HepG2 (cell line): ENCODE results near the gene TCF12. TPM values are rescaled to one million over a fixed set of nuclear protein-coding genes. Genes with fewer than 3 reads are reported as not detected.

Experiments used
- CHD4 ChIP-seq: fragments of 200-600 bp; sonication (generic); IDR thresholded peaks from 2 replicates; pipeline ENCODE4 v1.7.0; 2017; ENCODE audit warnings: mild to moderate bottlenecking, low read length, borderline replicate concordance
- DR1 ChIP-seq: sonication (generic); formaldehyde crosslinking; IDR thresholded peaks from 2 replicates; pipeline ENCODE4 v1.8.0; 2021; ENCODE audit warnings: mild to moderate bottlenecking, missing genetic modification reagents, inconsistent platforms
- E2F2 ChIP-seq: sonication (generic); formaldehyde crosslinking; IDR thresholded peaks from 2 replicates; pipeline ENCODE4 v1.4.0; 2020; ENCODE audit warnings: missing genetic modification reagents, borderline replicate concordance
- ELF4 ChIP-seq: sonication (generic); formaldehyde crosslinking; IDR thresholded peaks from 2 replicates; pipeline ENCODE4 v1.5.0; 2020; ENCODE audit warnings: missing genetic modification reagents, mild to moderate bottlenecking, moderate library complexity, borderline replicate concordance
- GATA4 ChIP-seq: sonication (generic); IDR thresholded peaks from 2 replicates; pipeline ENCODE4 v1.6.1; 2016; ENCODE audit warnings: antibody characterized with exemption, low read depth, borderline replicate concordance
- IKZF4 ChIP-seq: sonication (generic); formaldehyde crosslinking; IDR thresholded peaks from 2 replicates; pipeline ENCODE4 v1.5.1; 2020; ENCODE audit warnings: borderline replicate concordance, mild to moderate bottlenecking, low read depth, missing genetic modification reagents; ENCODE audit errors: not compliant biosample characterization
- KLF13 ChIP-seq: sonication (generic); formaldehyde crosslinking; IDR thresholded peaks from 2 replicates; pipeline ENCODE4 v1.4.0; 2020; ENCODE audit warnings: mild to moderate bottlenecking, missing genetic modification reagents
- MIER3 ChIP-seq: IDR thresholded peaks from 2 replicates; pipeline ENCODE4 v1.6.1; 2016; ENCODE audit warnings: missing compliant biosample characterization, borderline replicate concordance
- NONO ChIP-seq, 2 experiments: fragments of 450-650 bp in 1 of 2; sonication (generic) in 1 of 2; formaldehyde crosslinking in 1 of 2; IDR thresholded peaks in 1 of 2; conservative IDR thresholded peaks in 1 of 2; 2 replicates each; pipeline versions ENCODE4 v1.6.1 to v1.8.0; 2017 to 2022; ENCODE audit warnings: mild to moderate bottlenecking in 1 of 2, missing genetic modification reagents in 1 of 2, moderate library complexity in 1 of 2
- PATZ1 ChIP-seq: sonication (generic); formaldehyde crosslinking; IDR thresholded peaks from 2 replicates; pipeline ENCODE4 v1.4.0; 2020; ENCODE audit warnings: missing genetic modification reagents
- PAXIP1 ChIP-seq: sonication (generic); formaldehyde crosslinking; conservative IDR thresholded peaks from 2 replicates; pipeline ENCODE4 v1.4.0; 2020; ENCODE audit warnings: mild to moderate bottlenecking, missing genetic modification reagents, moderate library complexity
- PLRG1 ChIP-seq: fragments of 450-650 bp; conservative IDR thresholded peaks from 2 replicates; pipeline ENCODE4 v1.6.1; 2016
- U2AF1 ChIP-seq: fragments of 200-400 bp; formaldehyde crosslinking; optimal IDR thresholded peaks from 2 replicates; pipeline ENCODE3; 2017; ENCODE audit warnings: mild to moderate bottlenecking, low read depth, low read length
- ZNF121 ChIP-seq: sonication (generic); formaldehyde crosslinking; IDR thresholded peaks from 2 replicates; pipeline ENCODE4 v1.5.0; 2020; ENCODE audit warnings: mild to moderate bottlenecking, missing genetic modification reagents
- ZNF136 ChIP-seq: sonication (generic); formaldehyde crosslinking; IDR thresholded peaks from 2 replicates; pipeline ENCODE4 v1.8.1; 2022; ENCODE audit warnings: low read depth, mild to moderate bottlenecking, moderate library complexity, missing genetic modification reagents
- ZNF562 ChIP-seq: sonication (generic); formaldehyde crosslinking; IDR thresholded peaks from 2 replicates; pipeline ENCODE4 v1.8.0; 2022; ENCODE audit warnings: missing genetic modification reagents, borderline replicate concordance
- polyA plus RNA-seq, 8 experiments: library from polyadenylated mRNA; depleted of rRNA in 3 of 8; stranded (reverse) in 7 of 8; unstranded in 1 of 8; fragments of >200 nt; fragmentation: Illumina TruSeq in 4 of 8; extraction: Trizol in 4 of 8; gene quantifications; 2 replicates each; pipeline versions ENCODE4 v1.2.1 to v1.2.3, GENCODE V29; 2011 to 2016; ENCODE audit warnings: low read depth in 4 of 8, missing spikeins in 1 of 8, mixed read lengths in 1 of 8; ENCODE audit not compliant: insufficient read depth in 1 of 8
- total RNA-seq, 5 experiments: library from RNA; depleted of rRNA; stranded (reverse); fragments of >200 nt; fragmentation: Illumina TruSeq; extraction: Trizol; gene quantifications; 2 replicates each; pipeline ENCODE4 v1.2.3, GENCODE V29; 2016; ENCODE audit warnings: low read depth in 1 of 5
- TF ChIP-seq, protein P1 (sequence below): IDR thresholded peaks from 2 replicates; pipeline ENCODE4 v1.6.1; 2012; ENCODE audit warnings: low read length, improper control_type of control experiment

The TCF12 gene
- total and polyA plus RNA-seq, 2 of the 13 experiments (the other 11 are each of a cell fraction or from before 2014, with no cell fraction given): 48.6 to 51.1 TPM

- TF ChIP-seq PATZ1 (peak; percentile 92), DR1 (CRISPR knock-in tag) (peak; percentile 88), U2AF1 (peak; percentile 71), ZNF121 (peak; percentile 82), PAXIP1 (peak; percentile 39), CHD4 (no peak), ELF4 (CRISPR knock-in tag) (no peak), KLF13 (CRISPR knock-in tag) (0 out of 2 replicates have a peak, but pooled peaks have one; percentile 81), NONO (IDR thresholded peaks at IDR 0.05) (no peak), NONO (CRISPR knock-in tag; conservative IDR thresholded peaks at IDR 0.05) (peak; percentile 88), PLRG1 (no peak), GATA4 (no peak), MIER3 (CRISPR knock-in tag) (0 out of 2 replicates have a peak, but pooled peaks have one; percentile 61), E2F2 (CRISPR knock-in tag) (no peak), IKZF4 (CRISPR knock-in tag) (no peak), ZNF562 (CRISPR knock-in tag) (no peak), ZNF136 (CRISPR knock-in tag) (peak; percentile 79; the same call in 1 of the 2 replicates)
- TF ChIP-seq, protein P1, sequence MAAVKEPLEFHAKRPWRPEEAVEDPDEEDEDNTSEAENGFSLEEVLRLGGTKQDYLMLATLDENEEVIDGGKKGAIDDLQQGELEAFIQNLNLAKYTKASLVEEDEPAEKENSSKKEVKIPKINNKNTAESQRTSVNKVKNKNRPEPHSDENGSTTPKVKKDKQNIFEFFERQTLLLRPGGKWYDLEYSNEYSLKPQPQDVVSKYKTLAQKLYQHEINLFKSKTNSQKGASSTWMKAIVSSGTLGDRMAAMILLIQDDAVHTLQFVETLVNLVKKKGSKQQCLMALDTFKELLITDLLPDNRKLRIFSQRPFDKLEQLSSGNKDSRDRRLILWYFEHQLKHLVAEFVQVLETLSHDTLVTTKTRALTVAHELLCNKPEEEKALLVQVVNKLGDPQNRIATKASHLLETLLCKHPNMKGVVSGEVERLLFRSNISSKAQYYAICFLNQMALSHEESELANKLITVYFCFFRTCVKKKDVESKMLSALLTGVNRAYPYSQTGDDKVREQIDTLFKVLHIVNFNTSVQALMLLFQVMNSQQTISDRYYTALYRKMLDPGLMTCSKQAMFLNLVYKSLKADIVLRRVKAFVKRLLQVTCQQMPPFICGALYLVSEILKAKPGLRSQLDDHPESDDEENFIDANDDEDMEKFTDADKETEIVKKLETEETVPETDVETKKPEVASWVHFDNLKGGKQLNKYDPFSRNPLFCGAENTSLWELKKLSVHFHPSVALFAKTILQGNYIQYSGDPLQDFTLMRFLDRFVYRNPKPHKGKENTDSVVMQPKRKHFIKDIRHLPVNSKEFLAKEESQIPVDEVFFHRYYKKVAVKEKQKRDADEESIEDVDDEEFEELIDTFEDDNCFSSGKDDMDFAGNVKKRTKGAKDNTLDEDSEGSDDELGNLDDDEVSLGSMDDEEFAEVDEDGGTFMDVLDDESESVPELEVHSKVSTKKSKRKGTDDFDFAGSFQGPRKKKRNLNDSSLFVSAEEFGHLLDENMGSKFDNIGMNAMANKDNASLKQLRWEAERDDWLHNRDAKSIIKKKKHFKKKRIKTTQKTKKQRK: no peak
These were observed at the start of gene TCF12 (continued) for GRCh38 chr15:56918046-56918938.
